GM23248 (cell line): ENCODE data around the gene MYOM1.

Experiments used
- EZH2 ChIP-seq: fragments of 200-600 bp; sonication (generic); IDR thresholded peaks from 2 replicates; pipeline ENCODE4 v1.6.1; 2018; ENCODE audit warnings: antibody characterized with exemption, mild to moderate bottlenecking; ENCODE audit not compliant: insufficient read depth, poor library complexity, severe bottlenecking
- EZH2phosphoT487 ChIP-seq: fragments of 200-600 bp; sonication (generic); IDR thresholded peaks from 2 replicates; pipeline ENCODE4 v1.6.1; 2018; ENCODE audit warnings: antibody characterized with exemption, moderate library complexity, mild to moderate bottlenecking, low read depth; ENCODE audit not compliant: insufficient read depth

DNA sequence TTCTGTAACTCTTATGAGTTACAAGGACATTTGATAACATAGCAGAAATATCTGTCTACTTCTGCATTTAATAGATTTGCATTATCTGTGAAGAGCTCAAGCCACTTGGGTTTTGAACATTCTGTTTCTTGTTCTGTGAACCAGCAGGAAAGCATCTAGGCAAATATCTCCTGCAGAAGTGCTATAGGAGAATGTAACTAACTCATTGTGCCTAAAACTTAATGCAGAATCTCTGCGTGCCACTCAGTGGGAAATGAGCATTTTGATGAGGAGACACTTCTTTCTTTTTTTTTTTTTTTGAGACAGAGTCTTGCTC, 63.5 kb downstream of the MYOM1 start:
- TF ChIP-seq EZH2phosphoT487 = no peak
- TF ChIP-seq EZH2 = no peak
